LNCAP (cell line): ENCODE results near the gene ATP6V1E1.

Experiments
- TF ChIP-seq, protein P1 (sequence below): fragments of 450-650 bp; IDR thresholded peaks from 2 replicates; pipeline ENCODE4 v1.5.1; 2017; ENCODE audit warnings: mild to moderate bottlenecking

ATP6V1E1 gene

DNA sequence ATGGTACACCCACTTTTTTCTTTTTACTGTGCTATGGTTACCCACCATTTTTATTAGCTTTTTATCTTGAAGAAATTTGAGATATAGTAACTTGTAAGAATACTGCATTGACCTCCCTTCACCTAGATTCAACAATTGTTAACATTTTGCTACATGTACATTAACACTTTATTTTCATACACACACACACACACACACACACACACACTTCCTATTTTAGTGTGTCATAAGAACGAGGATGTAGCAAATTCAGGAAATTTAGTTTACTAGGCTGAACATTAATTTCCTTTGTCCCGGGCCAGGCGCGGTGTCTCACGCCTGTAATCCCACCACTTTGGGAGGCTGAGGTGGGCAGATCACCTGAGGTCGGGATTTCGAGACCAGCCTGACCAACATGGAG is 1.1 kb upstream of the ATP6V1E1 start:
- TF ChIP-seq, protein P1, sequence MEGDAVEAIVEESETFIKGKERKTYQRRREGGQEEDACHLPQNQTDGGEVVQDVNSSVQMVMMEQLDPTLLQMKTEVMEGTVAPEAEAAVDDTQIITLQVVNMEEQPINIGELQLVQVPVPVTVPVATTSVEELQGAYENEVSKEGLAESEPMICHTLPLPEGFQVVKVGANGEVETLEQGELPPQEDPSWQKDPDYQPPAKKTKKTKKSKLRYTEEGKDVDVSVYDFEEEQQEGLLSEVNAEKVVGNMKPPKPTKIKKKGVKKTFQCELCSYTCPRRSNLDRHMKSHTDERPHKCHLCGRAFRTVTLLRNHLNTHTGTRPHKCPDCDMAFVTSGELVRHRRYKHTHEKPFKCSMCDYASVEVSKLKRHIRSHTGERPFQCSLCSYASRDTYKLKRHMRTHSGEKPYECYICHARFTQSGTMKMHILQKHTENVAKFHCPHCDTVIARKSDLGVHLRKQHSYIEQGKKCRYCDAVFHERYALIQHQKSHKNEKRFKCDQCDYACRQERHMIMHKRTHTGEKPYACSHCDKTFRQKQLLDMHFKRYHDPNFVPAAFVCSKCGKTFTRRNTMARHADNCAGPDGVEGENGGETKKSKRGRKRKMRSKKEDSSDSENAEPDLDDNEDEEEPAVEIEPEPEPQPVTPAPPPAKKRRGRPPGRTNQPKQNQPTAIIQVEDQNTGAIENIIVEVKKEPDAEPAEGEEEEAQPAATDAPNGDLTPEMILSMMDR: no peak

DNA sequence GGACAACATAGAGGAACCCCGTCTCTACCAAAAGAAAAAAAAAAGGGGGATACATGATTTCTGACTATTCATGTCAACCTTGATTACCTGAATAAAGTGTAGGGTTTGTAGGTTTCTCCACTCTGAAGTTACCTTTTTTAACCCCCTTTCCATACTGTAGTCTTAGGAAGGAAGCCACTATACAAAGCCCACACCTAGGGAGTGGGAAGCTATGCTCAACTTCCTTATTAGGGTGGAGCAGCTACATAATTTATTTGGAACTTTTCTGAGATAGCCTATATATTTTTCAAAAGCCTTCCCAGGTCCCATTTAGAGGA is 582 bp upstream of the ATP6V1E1 start:
- TF ChIP-seq, protein P1: no peak

DNA sequence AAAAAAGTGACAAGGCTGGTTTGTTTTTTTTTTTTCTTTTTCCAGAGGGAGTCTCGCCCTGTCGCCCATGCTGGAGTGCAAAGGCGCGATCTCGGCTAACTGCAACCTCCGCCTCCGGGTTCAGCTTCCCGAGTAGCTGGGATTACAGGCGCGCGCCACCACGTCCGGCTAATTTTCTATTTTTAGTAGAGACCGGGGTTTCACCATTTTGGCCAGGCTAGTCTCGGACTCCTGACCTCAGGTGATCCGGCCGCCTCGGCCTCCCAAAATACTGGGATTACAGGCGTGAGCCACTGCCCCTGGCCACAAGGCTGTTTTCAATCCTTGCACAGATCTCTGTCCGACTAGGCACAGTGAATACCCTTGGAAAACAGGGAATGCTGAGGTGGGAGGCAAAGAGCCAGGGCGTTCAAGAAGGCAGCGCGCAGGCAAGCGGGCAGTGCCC is 566 bp downstream of the ATP6V1E1 start:
- TF ChIP-seq, protein P1: no peak

DNA sequence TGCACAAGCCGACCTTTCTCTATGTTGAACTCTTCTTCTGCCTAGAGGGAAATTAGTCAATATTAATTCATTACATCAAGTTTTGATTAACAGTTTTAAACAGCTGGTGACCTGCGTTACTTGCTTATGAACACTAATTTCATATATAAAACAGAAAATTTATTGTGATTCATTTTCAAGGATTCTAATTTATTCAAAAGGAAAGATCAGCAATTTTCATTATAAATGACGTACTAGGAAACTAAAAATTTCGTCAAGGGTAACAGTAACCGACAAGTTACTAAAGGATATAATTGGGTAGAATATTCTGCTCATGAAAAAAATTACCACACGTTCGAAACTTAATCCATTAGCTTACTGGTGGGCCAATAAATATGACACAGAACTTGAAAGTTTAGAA is 15.3 kb downstream of the ATP6V1E1 start:
- TF ChIP-seq, protein P1: no peak

DNA sequence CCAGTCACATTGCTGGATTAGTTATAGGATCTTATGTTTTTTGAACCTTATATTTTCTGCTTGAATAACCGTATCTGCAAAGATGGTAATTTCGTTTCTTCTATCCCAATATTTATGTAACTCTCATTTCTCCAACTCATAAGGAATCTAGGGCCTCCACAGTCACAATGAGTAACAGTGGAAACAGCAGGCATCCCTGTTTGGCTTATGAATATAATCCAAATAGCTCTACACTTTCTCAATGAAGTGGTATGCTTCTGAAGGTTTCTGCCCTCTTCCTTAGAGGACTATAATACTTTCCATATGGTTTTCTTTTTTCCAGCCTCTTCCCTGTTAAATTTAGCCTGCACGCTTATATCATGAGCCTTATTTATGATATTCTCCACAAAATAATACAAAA is 16.5 kb downstream of the ATP6V1E1 start:
- TF ChIP-seq, protein P1: no peak

DNA sequence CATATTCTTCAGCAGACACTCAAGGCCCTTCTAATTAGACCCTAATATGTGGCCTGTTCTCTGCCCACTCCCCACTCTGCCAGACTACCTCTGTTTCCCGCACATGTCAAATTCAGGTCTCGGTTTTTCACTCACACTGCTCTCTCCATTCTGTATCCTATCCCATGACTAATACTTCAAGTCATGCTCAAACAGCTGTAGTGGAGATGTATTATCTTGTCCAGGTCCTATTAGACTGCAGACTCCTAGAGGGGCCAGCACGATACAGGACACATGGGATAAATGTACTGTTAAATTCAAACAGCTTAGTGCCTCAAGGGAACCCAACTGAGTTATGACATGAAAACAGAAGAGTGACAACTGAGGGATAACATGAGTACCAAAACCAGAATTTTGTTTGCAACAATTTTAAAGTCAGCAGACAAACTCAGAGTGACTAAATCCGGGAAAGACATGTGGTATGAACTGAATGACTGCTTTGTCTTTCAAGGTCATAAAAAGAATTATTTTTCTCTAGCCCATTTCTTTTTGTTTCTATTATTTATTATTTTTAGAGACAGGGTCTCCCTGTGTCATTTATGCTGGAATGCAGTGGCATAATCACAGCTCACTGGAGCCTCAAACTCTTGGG is 20.5 kb downstream of the ATP6V1E1 start:
- TF ChIP-seq, protein P1: no peak

DNA sequence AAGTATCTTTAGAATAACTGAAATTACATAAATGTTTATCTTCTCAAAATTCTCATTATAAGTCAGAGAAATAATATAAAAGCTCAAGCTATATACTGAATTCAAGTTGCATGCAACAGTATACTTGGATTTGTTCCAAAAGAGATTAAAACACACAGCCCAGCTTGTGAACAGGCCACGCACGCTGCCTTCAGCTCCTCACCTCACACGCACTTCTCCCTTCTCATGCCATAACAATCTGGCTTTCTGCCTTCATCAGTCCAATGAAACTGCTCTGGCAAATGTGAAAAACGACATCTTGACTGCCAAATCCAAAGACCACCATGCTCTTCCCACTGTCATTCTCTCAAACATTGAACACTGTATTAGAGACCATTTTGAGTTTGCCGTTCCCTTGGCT is 22.1 kb downstream of the ATP6V1E1 start:
- TF ChIP-seq, protein P1: no peak

DNA sequence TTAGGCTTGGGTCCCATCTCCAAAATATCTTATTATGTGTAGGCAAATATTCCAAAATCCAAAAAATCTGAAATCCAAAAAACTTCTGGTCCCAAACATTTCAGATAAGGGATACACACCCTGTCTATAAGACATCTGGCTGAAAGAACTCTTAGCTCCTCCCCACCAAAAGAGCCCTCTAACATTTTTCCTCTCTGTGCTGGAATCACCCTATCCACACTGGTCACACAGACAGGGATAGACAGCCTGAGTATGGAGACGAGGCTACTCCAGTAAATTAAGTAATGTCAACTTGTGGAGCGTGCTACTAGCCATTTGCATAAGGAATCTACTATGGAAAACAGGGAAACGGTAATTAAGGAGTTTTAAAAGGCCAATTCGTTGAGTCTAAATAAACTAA is 24.9 kb downstream of the ATP6V1E1 start:
- TF ChIP-seq, protein P1: no peak
